ENCODE measurements around the gene TNFSF12. TPM values are rescaled to one million over a fixed set of nuclear protein-coding genes. Genes with fewer than 3 reads are reported as not detected.
A peak's percentile ranks its signal among the peaks of the same experiment; 100 is the strongest.

Gene TNFSF12
- total and polyA plus RNA-seq, 9 of the 15 experiments (the other 6 are each of a cell fraction or from before 2014, with no cell fraction given), result 0.03 to 0.95 (median 0.19) TPM; not detected in 3

DNA sequence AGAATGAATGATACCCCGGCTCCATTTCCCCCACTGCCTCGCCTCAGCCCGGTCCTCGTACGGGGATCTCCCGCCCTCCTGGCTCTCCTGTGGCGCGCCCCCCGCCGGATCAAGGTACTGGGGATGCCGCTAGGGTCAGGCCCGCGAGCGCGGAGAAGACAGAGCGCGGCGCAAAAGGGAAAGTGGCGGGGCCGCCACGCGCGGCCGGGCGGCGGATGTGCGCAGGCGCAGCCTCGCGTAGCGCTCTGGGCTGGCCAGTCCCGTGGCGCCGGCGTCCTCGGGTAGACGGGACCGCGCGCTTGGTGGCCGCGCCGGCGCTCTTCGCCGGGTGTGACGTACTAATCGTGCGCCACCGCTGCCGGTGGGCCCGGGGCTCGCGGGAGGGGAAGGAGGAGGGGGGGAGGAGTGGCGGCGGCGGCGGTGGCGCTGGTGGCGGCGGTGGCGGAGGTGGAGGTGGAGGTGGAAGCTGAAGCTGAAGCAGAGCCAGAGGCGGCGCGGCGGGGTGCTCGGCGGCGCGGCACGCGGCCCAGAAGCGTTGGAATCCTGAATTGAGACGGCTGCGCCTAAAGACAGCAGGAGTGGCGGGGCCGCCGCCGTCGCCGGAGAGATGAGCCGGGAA, 12.8 kb downstream of the TNFSF12 start, which contains the start of gene SENP3 (continued):
- TF ChIP-seq CLOCK (CRISPR knock-in tag; IDR thresholded peaks at IDR 0.05; ENCODE audit: borderline replicate concordance) (no peak), BMI1 (IDR thresholded peaks at IDR 0.05; ENCODE audit: low read length) (no peak), ZNF12 (CRISPR knock-in tag; IDR thresholded peaks at IDR 0.05) (no peak), ZNF197 (CRISPR knock-in tag; IDR thresholded peaks at IDR 0.05; ENCODE audit: low read depth) (no peak), MXI1 (IDR thresholded peaks at IDR 0.05; ENCODE audit: low read depth, low read length) (no peak), YY1 (IDR thresholded peaks at IDR 0.05; ENCODE audit: borderline replicate concordance in 1 of 3, control insufficient read depth in 1 of 3, extremely low read depth in 1 of 3, insufficient read depth in 3 of 3, insufficient read length in 1 of 3, insufficient replicate concordance in 2 of 3, low read depth in 1 of 3, low read length in 2 of 3) (peak in 1 of 3 experiments; percentile 49), CREM (IDR thresholded peaks at IDR 0.05; ENCODE audit: low read depth) (peak; percentile 98), IRF2 (CRISPR knock-in tag; IDR thresholded peaks at IDR 0.05) (no peak), MYBL2 (IDR thresholded peaks at IDR 0.05; ENCODE audit: low read depth) (no peak), MYBL2 (CRISPR knock-in tag; IDR thresholded peaks at IDR 0.05; ENCODE audit: borderline replicate concordance) (no peak), ZNF134 (CRISPR knock-in tag; conservative IDR thresholded peaks at IDR 0.05) (no peak), NR2C2 (CRISPR knock-in tag; IDR thresholded peaks at IDR 0.05) (no peak), NR2C2 (tag; IDR thresholded peaks at IDR 0.05) (no peak), C11orf30 (IDR thresholded peaks at IDR 0.05; ENCODE audit: low read depth) (peak; percentile 85), SAP30 (IDR thresholded peaks at IDR 0.05; ENCODE audit: borderline replicate concordance, insufficient read depth, low read depth, low read length, poor library complexity, severe bottlenecking) (no peak), EGR1 (conservative IDR thresholded peaks at IDR 0.05) (no peak), SAFB (IDR thresholded peaks at IDR 0.05; ENCODE audit: borderline replicate concordance, low read depth, low read length) (0 out of 2 replicates have a peak, but pooled peaks have one; percentile 11), TRIM25 (IDR thresholded peaks at IDR 0.05; ENCODE audit: borderline replicate concordance) (no peak)
- TF ChIP-seq, protein P1, sequence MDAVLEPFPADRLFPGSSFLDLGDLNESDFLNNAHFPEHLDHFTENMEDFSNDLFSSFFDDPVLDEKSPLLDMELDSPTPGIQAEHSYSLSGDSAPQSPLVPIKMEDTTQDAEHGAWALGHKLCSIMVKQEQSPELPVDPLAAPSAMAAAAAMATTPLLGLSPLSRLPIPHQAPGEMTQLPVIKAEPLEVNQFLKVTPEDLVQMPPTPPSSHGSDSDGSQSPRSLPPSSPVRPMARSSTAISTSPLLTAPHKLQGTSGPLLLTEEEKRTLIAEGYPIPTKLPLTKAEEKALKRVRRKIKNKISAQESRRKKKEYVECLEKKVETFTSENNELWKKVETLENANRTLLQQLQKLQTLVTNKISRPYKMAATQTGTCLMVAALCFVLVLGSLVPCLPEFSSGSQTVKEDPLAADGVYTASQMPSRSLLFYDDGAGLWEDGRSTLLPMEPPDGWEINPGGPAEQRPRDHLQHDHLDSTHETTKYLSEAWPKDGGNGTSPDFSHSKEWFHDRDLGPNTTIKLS (IDR thresholded peaks at IDR 0.05; ENCODE audit: borderline replicate concordance, low read depth), result no peak
- TF ChIP-seq, protein P2, sequence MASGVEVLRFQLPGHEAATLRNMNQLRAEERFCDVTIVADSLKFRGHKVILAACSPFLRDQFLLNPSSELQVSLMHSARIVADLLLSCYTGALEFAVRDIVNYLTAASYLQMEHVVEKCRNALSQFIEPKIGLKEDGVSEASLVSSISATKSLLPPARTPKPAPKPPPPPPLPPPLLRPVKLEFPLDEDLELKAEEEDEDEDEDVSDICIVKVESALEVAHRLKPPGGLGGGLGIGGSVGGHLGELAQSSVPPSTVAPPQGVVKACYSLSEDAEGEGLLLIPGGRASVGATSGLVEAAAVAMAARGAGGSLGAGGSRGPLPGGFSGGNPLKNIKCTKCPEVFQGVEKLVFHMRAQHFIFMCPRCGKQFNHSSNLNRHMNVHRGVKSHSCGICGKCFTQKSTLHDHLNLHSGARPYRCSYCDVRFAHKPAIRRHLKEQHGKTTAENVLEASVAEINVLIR (CRISPR knock-in tag; IDR thresholded peaks at IDR 0.05), result peak; percentile 80
